Sigmoid colon (tissue), 7 donors: ENCODE data around the gene LEUTX. TPM values are rescaled to one million over a fixed set of nuclear protein-coding genes. Genes with fewer than 3 reads are reported as not detected.

Source experiments
- DNase-seq: peaks from one replicate; pipeline ENCODE4 v3.0.0-alpha.2; 2019
- H3K27ac ChIP-seq, 4 donors: fragments of 200-600 bp; sonication (generic); one replicate each; pipeline ENCODE4 v1.5.1; 2016 to 2019; ENCODE audit warnings: mild to moderate bottlenecking in 1 of 4
- H3K27me3 ChIP-seq, 3 donors: fragments of 200-600 bp; sonication (generic); one replicate each; pipeline ENCODE4 v1.5.1; 2019; ENCODE audit warnings: mild to moderate bottlenecking in 1 of 3
- H3K36me3 ChIP-seq, 4 donors: fragments of 200-600 bp; sonication (generic); one replicate each; pipeline ENCODE4 v1.5.1; 2016 to 2019
- H3K4me1 ChIP-seq, 4 donors: fragments of 200-600 bp; sonication (generic); one replicate each; pipeline ENCODE4 v1.5.1; 2017 to 2019
- H3K4me3 ChIP-seq, 4 donors: fragments of 200-600 bp; sonication (generic); one replicate each; pipeline ENCODE4 v1.5.1; 2017 to 2019; ENCODE audit warnings: mild to moderate bottlenecking in 2 of 4, moderate library complexity in 1 of 4
- H3K9me3 ChIP-seq, 4 donors: fragments of 200-600 bp in 3 of 4; sonication (generic) in 3 of 4; one replicate each; pipeline versions ENCODE4 v1.5.1 to v1.6.1; 2013 to 2019
- EP300 ChIP-seq, 4 donors: sonication (generic); formaldehyde crosslinking; IDR thresholded peaks; one replicate each; pipeline ENCODE4 v1.6.1; 2017; ENCODE audit warnings: antibody characterized with exemption in 4 of 4
- POLR2A ChIP-seq, 2 donors: fragments of 450-650 bp; IDR thresholded peaks; one replicate each; pipeline ENCODE4 v1.6.1; 2016; ENCODE audit warnings: antibody characterized with exemption in 2 of 2, mild to moderate bottlenecking in 2 of 2, moderate library complexity in 2 of 2
- POLR2AphosphoS5 ChIP-seq, 4 donors: sonication (generic); formaldehyde crosslinking; IDR thresholded peaks; one replicate each; pipeline ENCODE4 v1.6.1; 2017; ENCODE audit warnings: antibody characterized with exemption in 4 of 4
- WGBS, 2 donors: extraction: QIAGEN DNeasy Blood & Tissue Kit; methylation state at CpG; one replicate each; pipeline ENCODE4 v1.1.7; 2013; 5-methylcytosine and 5-hydroxymethylcytosine counted together
- intact Hi-C: fragments of 100-400 bp; cut with DNase I; formaldehyde crosslinking; loops from one replicate; pipeline ENCODE4 v1.15.1; 2023
- polyA plus RNA-seq, 3 donors: library from polyadenylated mRNA; stranded (reverse); fragments of 200-250 nt; gene quantifications; one replicate each; pipeline ENCODE4 v1.2.3, GENCODE V29; 2013
- total RNA-seq, 4 donors: library from RNA; depleted of rRNA; stranded (reverse); fragments of >200 nt; gene quantifications; one replicate each; pipeline ENCODE4 v1.1.0, GENCODE V29; 2016
- TF ChIP-seq, protein P1 (sequence below), 4 experiments: fragments of 450-650 bp in 3 of 4; fragments of 200-600 bp in 1 of 4; IDR thresholded peaks; one replicate each; pipeline ENCODE4 v1.5.1; 2016 to 2019; ENCODE audit warnings: antibody characterized with exemption in 4 of 4, mild to moderate bottlenecking in 3 of 4, moderate library complexity in 2 of 4
- donor health status: healthy with polysubstance abuse.
- donor health status: Bipolar disorder and iron deficiency.
- donor health status: healthy.

Gene LEUTX
- total and polyA plus RNA-seq, 7 donors, result not detected

DNA sequence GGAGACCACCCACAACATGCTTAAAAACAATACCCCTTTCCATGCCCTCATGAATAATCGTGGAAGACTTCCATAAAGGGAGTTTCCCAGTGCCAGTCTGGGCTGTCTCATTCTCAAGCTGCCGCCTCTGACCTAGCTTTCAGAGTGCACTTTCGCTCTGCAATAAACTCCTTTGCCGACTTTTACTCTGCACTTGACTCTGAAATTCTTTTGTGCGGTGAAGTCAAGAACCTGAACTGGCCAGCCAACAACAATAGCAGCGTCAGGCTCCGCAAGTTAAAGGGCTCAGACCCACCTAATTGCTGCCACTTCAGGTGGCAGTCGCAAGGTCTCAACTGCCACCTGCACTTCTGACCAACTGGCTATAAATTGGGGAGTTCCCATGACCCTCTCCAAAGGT is 10.3 kb upstream of the LEUTX start:
- intact Hi-C loops, result loop anchor here (10.0 kb wide), 1 partner anchor 214 kb away; no protein-coding TSS in a partner anchor
- 36 to 61% methylated on average over 8 of the region's 8 CpGs for WGBS, 2 donors
- no peak overlapping the region for H3K4me3 ChIP-seq

DNA sequence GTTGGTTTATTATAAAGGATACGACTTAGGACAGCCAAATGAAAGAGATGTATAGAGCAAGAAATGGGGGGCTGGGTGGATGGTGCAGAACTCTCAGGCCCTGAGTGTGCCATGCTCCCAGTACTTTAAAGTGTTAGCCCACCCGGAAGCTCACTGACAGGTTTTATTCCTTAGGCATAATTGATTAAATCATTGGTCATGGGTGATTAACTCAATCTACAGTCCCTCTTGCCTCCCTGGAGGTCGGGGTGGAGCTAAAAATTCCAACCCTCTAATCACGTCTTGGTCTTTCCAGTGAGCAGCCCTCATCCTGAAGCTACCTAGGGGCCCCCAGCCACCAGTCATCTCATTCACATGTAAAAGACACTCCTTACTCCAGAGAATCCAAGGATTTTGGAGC is 9.9 kb upstream of the LEUTX start:
- Histone ChIP-seq H3K4me3 (no peak overlapping the region), H3K4me1 (no peaks in the 10 kb centered on the region), H3K36me3 (no peaks in the 10 kb centered on the region), H3K27me3 (peaks cover 0 to 8% (median 0%) of the 10 kb centered on the region in 3 donors), H3K9me3 (peaks cover 0 to 5% (median 2%) of the 10 kb centered on the region in 4 donors), H3K27ac (no peak overlapping the region)
- 57 to 61% methylated on average over 4 of the region's 4 CpGs for WGBS, 2 donors
- TF ChIP-seq POLR2AphosphoS5 (IDR thresholded peaks at IDR 0.05), result no peak
- no peak for TF ChIP-seq POLR2A (IDR thresholded peaks at IDR 0.05)
- TF ChIP-seq, protein P1, sequence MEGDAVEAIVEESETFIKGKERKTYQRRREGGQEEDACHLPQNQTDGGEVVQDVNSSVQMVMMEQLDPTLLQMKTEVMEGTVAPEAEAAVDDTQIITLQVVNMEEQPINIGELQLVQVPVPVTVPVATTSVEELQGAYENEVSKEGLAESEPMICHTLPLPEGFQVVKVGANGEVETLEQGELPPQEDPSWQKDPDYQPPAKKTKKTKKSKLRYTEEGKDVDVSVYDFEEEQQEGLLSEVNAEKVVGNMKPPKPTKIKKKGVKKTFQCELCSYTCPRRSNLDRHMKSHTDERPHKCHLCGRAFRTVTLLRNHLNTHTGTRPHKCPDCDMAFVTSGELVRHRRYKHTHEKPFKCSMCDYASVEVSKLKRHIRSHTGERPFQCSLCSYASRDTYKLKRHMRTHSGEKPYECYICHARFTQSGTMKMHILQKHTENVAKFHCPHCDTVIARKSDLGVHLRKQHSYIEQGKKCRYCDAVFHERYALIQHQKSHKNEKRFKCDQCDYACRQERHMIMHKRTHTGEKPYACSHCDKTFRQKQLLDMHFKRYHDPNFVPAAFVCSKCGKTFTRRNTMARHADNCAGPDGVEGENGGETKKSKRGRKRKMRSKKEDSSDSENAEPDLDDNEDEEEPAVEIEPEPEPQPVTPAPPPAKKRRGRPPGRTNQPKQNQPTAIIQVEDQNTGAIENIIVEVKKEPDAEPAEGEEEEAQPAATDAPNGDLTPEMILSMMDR (IDR thresholded peaks at IDR 0.05), result no peak
- DNase-seq, result no peak
- intact Hi-C loops, result loop anchor here (10.0 kb wide), 1 partner anchor 214 kb away; no protein-coding TSS in a partner anchor

More for the DNA sequence above, 10.3 kb upstream of the LEUTX start:
- no peak overlapping the region for H3K27ac ChIP-seq
- H3K27me3 ChIP-seq, result peaks cover 0 to 8% (median 0%) of the 10 kb centered on the region in 3 donors
- no peak for TF ChIP-seq POLR2A (IDR thresholded peaks at IDR 0.05)
- no peak for TF ChIP-seq EP300 (IDR thresholded peaks at IDR 0.05)
- TF ChIP-seq, protein P1 (IDR thresholded peaks at IDR 0.05), result no peak
- no peak for TF ChIP-seq POLR2AphosphoS5 (IDR thresholded peaks at IDR 0.05)
- H3K9me3 ChIP-seq, result peaks cover 0 to 5% (median 2%) of the 10 kb centered on the region in 4 donors
- no peaks in the 10 kb centered on the region for H3K4me1 ChIP-seq
- no peaks in the 10 kb centered on the region for H3K36me3 ChIP-seq
- no peak for DNase-seq

DNA sequence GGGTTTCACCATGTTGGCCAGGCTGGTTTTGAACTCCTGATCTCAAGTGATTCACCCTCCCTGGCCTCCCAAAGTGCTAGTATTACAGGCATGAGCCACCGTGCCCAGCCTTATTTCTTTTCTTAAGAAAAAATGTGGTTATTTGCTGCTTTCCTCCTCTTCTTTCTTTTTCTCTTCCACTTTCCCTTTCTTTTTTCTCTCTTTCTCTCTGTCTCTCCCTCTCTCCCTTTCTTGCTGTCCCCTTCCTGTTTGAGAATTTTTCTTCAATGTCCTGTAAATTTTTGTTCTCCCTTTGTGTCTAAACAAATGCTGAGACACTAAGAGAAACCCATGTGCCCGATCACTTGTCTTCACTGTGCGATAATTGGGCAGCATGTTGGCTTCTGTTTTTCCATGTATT is 2.2 kb downstream of the LEUTX start:
- H3K27ac ChIP-seq, result no peak overlapping the region
- H3K9me3 ChIP-seq, result no peaks in the 10 kb centered on the region
- intact Hi-C loops, result no loop called here
- peaks cover 0 to 32% (median 6%) of the 10 kb centered on the region in 3 donors for H3K27me3 ChIP-seq
- no peak overlapping the region for H3K4me3 ChIP-seq
- TF ChIP-seq POLR2AphosphoS5 (IDR thresholded peaks at IDR 0.05), result no peak
- TF ChIP-seq POLR2A (IDR thresholded peaks at IDR 0.05), result no peak
- H3K36me3 ChIP-seq, result no peaks in the 10 kb centered on the region
- no peaks in the 10 kb centered on the region for H3K4me1 ChIP-seq
- no peak for DNase-seq
- 83 to 91% methylated on average over 3 of the region's 3 CpGs for WGBS, 2 donors

DNA sequence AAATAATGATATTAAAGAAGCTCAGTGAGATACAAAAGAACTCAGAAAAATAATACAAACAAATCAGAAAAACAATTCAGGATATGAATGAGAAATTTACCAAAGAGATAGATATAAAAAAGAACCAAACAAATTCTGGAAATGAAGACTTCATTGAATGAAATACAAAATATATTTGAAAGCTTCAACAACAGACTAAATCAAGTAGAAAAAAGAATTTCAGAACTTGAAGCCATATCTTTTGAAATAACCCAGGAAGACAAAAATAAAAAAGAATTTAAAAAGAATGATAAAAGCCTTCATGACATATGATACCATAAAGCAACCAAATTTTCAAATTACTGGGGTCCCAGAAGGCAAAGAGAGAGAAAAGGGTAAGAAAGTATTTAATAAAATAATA is 9.6 kb downstream of the LEUTX start:
- no peaks in the 10 kb centered on the region for H3K36me3 ChIP-seq
- H3K9me3 ChIP-seq, result peaks cover 0 to 5% (median 2%) of the 10 kb centered on the region in 4 donors
- no peak for DNase-seq
- H3K27me3 ChIP-seq, result peaks cover 0 to 18% (median 6%) of the 10 kb centered on the region in 3 donors
- intact Hi-C loops, result no loop called here
- H3K4me1 ChIP-seq, result no peaks in the 10 kb centered on the region
- H3K4me3 ChIP-seq, result no peak overlapping the region
- TF ChIP-seq POLR2A (IDR thresholded peaks at IDR 0.05), result no peak
- H3K27ac ChIP-seq, result no peak overlapping the region

DNA sequence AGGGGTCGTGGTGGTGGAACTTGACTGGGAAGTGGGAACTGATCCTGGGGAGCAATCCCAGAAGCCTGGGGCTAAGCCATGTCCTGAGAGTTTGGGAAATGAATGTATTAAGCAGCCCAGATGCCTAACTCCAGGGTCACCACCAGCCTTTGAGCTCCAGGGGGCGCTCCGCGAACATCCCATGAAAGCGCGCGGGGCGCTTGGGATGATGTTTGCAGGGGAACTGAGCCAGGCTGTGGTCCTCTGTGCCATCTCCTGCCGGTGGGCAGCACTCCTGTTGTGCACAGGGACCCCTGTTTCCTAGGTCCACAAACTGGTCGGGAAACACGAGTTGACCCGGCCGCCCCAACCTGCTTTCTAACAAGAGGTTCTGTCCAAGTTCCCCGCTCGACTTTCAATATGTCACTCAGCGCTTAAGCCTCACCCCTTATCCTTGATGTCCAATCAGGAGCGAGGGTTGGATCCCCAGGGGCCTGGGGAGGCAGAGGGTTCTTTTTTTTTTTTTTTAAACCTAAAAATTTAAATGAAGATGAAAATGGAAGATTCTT is 14.4 kb downstream of the LEUTX start:
- Histone ChIP-seq H3K4me3 (peak overlapping the region; percentile 29 to 48 (median 42)), H3K27ac (no peak overlapping the region), H3K9me3 (no peaks in the 10 kb centered on the region), H3K36me3 (no peaks in the 10 kb centered on the region), H3K4me1 (no peaks in the 10 kb centered on the region), H3K27me3 (peaks cover 0 to 6% (median 0%) of the 10 kb centered on the region in 3 donors)
- DNase-seq, result peak; percentile 81
- WGBS, 2 donors, result 1% methylated on average over 17 of the region's 17 CpGs
- intact Hi-C loops, result loop anchor here (1.0 kb wide), 2 partner anchors 53 to 177 kb away; partner anchors contain the start of gene FBL
- no peak for TF ChIP-seq EP300 (IDR thresholded peaks at IDR 0.05)
- TF ChIP-seq, protein P1 (IDR thresholded peaks at IDR 0.05), result peak; percentile 70 to 90 (median 81)

DNA sequence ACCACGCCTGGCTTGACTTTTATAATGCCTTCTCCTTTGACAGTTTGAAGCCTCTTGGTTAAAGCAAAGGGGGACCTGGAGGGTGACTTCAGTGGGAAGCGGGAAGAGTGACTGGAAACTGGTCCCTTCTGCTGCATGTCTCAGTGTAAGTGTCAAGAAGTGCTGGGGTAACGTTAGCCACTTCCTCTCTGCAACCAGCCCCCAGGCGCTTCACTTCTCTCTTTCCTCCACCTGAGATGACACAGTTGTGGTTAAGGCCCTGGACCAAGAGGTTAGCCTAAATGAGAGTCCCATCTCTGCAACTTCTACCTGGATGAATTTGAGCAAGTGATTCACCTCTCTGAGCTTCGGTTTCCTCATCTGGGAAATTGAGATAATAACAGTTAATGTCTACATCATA is 16.3 kb downstream of the LEUTX start:
- H3K4me3 ChIP-seq, result no peak overlapping the region
- H3K27me3 ChIP-seq, result peaks cover 0 to 8% (median 0%) of the 10 kb centered on the region in 3 donors
- H3K4me1 ChIP-seq, result no peaks in the 10 kb centered on the region
- TF ChIP-seq, protein P1 (IDR thresholded peaks at IDR 0.05), result no peak
- TF ChIP-seq POLR2A (IDR thresholded peaks at IDR 0.05) (no peak), POLR2AphosphoS5 (IDR thresholded peaks at IDR 0.05) (no peak), EP300 (IDR thresholded peaks at IDR 0.05) (no peak)
- H3K27ac ChIP-seq, result no peak overlapping the region
- DNase-seq, result no peak
- intact Hi-C loops, result no loop called here
- no peaks in the 10 kb centered on the region for H3K36me3 ChIP-seq
- 44 to 49% methylated on average over 5 of the region's 5 CpGs for WGBS, 2 donors
- H3K9me3 ChIP-seq, result no peaks in the 10 kb centered on the region
